DND-41 (cell line): ENCODE results near the gene KLRD1.

ENCODE experiments used
- EZH2 ChIP-seq: IDR thresholded peaks from 3 replicates; pipeline ENCODE4 v1.6.1; 2012; ENCODE audit warnings: borderline replicate concordance, low read depth, mild to moderate bottlenecking, moderate library complexity, low read length, inconsistent platforms; ENCODE audit not compliant: severe bottlenecking
- TF ChIP-seq, protein P1 (sequence below): IDR thresholded peaks from 2 replicates; pipeline ENCODE4 v1.5.1; 2012; ENCODE audit warnings: borderline replicate concordance, low read length, moderate library complexity, mild to moderate bottlenecking; ENCODE audit not compliant: poor library complexity, severe bottlenecking; ENCODE audit errors: extremely low read depth

DNA sequence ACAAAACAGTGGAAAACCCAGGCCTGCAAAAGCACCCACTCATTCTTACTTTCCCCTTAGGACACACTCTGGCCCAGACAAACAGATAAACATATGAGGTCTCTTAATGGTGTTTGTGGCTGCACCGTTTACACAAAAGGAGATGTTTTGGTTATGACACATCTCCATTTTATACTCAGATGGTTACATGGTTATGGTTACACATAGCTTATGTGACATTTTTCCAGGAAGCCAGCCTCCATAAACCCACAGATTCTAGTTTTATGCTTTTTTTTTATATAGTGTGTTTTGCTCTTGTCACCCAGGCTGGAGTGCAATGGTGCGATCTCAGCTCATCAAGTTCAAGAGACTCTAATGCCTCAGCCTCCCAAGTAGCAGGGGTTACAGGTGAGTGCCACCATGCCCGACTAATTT, 3.5 kb upstream of the KLRD1 start:
- TF ChIP-seq, protein P1, sequence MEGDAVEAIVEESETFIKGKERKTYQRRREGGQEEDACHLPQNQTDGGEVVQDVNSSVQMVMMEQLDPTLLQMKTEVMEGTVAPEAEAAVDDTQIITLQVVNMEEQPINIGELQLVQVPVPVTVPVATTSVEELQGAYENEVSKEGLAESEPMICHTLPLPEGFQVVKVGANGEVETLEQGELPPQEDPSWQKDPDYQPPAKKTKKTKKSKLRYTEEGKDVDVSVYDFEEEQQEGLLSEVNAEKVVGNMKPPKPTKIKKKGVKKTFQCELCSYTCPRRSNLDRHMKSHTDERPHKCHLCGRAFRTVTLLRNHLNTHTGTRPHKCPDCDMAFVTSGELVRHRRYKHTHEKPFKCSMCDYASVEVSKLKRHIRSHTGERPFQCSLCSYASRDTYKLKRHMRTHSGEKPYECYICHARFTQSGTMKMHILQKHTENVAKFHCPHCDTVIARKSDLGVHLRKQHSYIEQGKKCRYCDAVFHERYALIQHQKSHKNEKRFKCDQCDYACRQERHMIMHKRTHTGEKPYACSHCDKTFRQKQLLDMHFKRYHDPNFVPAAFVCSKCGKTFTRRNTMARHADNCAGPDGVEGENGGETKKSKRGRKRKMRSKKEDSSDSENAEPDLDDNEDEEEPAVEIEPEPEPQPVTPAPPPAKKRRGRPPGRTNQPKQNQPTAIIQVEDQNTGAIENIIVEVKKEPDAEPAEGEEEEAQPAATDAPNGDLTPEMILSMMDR, result no peak
- TF ChIP-seq EZH2, result no peak
